Uterus (tissue), 2 donors: ENCODE results near the gene EIPR1.

ENCODE experiments used
- POLR2A ChIP-seq, 2 donors: fragments of 450-650 bp; IDR thresholded peaks; one replicate each; pipeline ENCODE4 v1.6.1; 2016; ENCODE audit warnings: antibody characterized with exemption in 2 of 2, mild to moderate bottlenecking in 1 of 2, moderate library complexity in 1 of 2
- TF ChIP-seq, protein P1 (sequence below), 4 experiments: fragments of 200-600 bp in 2 of 4; fragments of 450-650 bp in 2 of 4; sonication (generic) in 2 of 4; IDR thresholded peaks; one replicate each; pipeline ENCODE4 v1.5.1; 2016 to 2019; ENCODE audit warnings: antibody characterized with exemption in 4 of 4, mild to moderate bottlenecking in 2 of 4, moderate library complexity in 1 of 4

DNA sequence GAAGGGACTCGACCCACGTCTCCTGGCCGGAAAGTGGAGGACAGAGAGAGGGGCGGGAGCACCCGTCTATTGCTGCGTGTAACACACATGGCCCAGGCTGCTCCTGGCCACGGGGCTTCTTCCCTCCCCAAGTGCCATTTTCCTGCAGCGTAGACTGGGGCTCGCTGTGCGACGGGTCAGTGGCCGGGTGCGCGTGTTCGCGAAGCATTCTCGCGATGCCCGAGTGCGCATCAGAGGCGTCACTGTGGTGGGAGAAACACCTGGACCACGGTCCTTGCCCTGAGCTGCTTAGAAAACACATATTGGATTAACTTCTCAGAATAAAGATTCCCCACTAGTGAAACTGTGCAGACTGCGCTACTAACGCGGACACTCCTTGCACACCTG lies 200.8 kb downstream of the EIPR1 start:
- TF ChIP-seq, protein P1, sequence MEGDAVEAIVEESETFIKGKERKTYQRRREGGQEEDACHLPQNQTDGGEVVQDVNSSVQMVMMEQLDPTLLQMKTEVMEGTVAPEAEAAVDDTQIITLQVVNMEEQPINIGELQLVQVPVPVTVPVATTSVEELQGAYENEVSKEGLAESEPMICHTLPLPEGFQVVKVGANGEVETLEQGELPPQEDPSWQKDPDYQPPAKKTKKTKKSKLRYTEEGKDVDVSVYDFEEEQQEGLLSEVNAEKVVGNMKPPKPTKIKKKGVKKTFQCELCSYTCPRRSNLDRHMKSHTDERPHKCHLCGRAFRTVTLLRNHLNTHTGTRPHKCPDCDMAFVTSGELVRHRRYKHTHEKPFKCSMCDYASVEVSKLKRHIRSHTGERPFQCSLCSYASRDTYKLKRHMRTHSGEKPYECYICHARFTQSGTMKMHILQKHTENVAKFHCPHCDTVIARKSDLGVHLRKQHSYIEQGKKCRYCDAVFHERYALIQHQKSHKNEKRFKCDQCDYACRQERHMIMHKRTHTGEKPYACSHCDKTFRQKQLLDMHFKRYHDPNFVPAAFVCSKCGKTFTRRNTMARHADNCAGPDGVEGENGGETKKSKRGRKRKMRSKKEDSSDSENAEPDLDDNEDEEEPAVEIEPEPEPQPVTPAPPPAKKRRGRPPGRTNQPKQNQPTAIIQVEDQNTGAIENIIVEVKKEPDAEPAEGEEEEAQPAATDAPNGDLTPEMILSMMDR (IDR thresholded peaks at IDR 0.05), result no peak
- no peak for TF ChIP-seq POLR2A (IDR thresholded peaks at IDR 0.05)
